Nucleus accumbens (tissue), 56 donors: ENCODE results near the gene GNG7.
A peak's percentile ranks its signal among the peaks of the same experiment; 100 is the strongest.

ENCODE experiments used
- DNase-seq, 56 donors: peaks; one replicate each; lab custom pipeline; 2025; lab: John Stamatoyannopoulos, UW

GNG7 gene

DNA sequence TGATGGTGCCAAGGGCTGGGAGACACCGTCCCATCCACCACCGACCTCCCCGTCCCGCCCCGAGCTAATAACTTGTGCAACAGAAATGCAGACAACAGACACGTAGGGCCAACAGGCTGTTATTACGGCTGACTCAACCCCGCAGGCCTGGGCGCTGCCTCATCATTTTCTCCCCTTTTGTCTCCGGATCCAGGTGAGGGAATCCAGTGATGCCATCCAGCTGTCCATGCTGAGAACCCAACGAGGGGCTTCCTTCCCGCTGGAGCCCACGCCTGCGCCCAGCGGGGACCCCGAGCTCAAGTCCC is 25.1 kb upstream of the GNG7 start:
- no peak for DNase-seq

DNA sequence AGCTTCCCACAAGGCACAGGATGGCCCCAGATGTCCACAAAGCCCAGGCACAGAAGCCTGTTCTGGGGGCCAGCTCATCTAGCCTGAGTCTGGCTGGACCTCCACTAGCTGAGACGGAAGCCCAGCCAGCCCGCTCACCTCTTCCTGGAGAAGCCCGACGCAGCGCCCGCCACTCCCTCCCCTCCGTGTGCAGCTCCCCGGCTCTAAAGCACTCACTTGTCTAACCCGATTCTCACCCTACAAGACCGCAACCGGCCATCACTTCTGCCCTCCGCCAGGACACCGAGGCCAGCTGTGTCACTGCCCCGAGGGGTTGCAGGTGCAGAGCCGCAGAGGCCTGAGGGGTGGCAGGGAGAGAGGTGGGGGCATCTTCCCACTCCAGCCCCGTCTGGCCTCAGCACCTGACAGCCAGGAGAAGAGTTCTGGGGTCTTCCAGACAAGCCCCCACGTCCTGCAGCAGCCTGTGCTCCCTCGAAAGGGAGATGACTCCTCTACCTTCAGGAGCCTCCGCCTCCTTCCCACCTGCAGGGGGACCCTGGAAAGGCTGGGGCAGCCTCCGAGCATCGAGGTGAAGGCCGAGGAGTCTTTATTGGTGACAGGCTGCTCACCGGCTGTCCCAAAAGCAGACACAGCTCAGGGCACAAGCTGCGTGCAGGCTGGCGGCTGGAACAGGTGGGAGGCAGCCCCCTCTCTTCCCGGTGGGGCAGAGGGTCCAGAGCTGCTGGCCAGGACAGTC is 24.6 kb upstream of the GNG7 start:
- DNase-seq = no peak

DNA sequence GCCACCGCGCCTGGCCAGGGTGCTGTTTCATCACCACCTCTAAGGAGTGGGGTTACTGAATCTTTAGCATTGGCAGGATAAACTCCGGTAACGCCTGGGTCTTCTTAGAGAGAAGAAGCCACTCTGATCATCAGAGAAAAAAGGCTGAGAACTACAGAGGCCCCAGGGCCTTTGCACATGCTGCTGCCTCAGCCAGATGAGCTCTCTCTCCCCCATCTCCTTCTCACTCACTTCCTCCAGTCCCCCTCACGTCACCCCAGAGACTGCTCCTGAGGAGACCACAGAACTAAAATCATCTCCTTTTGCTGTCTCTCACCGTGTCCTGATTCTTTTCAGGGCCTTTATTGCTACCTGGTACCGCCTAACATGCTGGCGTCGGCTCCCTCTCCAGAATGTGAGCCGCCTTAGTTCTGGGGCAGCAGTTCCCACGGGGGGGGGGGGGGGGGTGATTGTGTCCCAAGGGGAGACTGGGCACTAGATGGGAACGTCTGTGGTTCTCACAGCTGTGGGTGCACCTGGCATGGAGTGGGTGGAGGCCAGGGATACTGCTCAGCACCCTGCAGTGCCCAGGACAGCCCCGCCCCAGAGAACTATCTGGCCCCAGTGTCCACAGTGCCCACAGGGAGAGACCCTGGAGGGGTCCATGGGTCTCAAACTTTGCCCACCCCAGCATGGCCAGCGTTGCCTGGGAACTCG is 23.8 kb upstream of the GNG7 start:
- no peak for DNase-seq

DNA sequence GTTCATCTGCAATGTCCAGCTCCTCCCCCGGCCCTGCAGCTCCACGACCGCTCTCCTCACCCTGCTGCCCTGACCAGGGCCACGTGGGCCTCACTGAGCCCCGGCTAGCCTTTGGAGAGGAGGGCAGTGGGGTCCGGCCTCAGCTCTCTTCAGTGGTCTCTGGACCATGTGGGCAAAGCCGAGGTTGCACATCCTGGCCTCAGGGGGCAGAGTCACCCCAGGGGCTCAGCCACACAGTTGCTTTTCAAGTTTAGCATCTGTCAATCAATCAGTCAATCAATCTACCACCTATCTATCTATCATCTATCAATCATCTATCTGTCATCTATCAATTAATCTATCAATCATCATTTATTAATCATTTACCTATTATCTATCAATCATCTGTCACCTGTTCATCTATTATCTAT is 21.7 kb upstream of the GNG7 start:
- no peak for DNase-seq

DNA sequence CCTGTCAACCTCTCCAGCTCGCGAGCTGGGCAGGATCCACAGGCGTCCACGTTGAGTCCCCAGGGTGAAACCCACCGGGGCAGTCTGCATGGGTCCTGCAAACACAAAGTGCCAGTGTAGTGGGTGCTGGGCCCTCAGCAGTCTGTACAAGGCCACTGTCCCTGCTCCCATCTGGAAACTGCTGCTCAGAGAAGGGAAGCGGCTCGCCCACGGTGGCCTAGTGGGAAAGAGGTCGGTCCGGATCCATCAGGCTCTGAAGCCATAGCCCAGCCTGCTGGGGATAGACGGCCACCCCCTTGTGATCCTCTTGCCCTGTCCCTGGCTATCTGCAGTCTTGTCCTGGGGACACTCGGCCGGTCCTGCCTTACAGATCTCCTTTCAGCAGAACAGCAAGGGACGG is 21.3 kb upstream of the GNG7 start:
- no peak for DNase-seq

DNA sequence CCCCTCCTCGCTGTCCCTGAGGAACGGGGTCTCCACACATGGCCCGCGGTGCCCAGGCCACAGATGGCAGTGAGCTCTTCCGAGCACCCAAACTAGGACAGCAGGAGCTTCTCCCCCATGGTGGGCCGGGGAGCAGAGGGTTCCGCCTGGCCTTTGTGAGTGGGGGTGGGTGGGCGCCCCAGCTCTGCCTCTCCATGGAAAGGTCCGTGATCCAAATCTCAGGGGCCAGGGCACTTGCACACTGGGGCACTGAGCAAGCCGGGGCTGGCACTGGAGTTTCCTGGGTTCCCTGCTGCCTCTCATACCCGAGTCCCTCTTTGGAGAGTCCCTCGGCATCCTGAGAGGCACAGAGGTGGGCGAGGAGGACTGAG is 20.8 kb upstream of the GNG7 start:
- no peak for DNase-seq

DNA sequence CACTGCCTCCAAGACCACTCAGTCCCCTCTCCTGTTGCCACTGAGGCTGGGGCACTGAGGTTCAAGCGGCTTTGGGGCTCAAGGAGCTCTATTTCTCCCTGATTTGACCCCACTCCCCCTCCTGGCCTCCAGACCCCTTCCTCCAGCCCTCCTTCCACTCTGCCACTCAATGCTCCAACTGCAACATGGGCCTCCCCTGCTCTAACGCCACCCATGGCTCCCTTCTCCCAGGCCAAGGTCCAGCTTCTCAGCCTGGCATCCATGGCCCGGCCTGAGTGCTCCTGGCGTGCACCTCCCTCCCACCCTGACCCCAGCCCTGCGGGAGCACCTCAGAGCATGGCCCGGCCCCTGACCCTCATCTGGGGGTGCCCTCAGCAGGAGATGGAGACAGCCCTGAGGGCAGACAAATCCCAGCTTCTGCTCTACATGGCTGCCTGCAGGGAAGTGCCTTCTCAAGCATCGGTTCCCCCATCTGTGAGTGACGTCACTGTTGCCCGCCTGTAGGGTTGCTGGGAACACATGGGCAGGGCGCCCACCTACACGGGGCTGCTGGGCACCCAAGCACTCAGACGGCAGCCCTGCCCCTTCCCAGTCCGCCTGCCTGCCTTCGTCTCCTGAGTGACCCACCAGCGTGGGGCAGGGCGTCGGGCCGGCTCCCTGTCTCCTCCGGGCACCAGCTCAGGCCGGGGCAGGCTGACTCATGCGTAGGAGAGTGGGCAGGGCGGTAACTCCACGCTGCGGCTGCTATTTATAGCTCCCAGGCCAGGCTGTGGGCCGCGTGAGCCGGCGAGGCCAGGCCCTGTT is 20.2 kb upstream of the GNG7 start:
- DNase-seq = peak in 18 of 56 donors; percentile 7 to 72 (median 30)

DNA sequence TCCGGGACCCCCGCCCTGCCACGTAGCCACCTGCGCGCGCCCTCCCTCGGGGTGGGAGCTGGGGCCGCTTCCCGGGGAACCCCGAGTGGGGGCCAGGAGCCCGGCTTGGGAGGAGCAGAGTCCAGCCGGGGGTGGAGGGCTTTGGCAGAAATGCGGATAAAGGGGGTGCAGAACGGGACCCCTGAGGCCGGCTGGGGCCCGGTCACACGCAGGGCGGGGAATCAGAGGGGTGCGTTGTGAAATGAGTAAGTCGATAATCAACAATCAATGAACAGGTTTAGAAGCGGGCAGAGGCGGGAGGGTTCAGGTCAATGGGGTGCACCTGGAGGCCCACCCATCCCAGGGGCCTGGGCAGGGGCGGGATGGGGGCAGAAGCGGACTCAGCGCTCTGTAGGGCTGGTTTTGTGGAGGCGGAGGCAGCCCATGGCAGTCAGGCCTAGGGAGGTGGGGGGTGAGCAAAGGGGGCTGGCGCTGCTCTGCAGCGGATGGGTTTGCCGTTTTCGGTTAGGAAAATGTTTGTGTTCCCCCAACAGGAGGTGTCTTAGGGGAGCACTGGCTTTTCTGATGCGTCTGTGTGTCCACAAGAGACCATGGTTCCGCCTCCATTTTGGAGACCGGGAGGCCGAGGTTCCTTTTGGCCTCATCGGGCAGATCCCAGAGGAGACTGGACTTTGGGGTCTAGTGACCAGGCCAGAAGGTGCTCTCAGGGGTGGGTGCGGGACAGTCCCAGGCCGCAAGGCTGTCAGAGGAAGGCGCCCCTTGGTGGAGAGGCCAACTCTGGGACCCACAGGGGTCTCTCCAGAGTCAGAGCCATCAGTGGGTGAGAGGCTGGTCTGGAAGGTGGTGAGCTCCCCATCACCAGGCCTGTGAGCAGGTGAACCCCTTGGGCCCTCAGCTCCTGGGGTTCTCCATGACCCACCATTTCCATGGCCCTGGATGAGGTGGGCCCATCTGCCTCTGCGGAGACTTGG is 19.4 kb upstream of the GNG7 start:
- DNase-seq = peak in 1 of 56 donors; percentile 57

DNA sequence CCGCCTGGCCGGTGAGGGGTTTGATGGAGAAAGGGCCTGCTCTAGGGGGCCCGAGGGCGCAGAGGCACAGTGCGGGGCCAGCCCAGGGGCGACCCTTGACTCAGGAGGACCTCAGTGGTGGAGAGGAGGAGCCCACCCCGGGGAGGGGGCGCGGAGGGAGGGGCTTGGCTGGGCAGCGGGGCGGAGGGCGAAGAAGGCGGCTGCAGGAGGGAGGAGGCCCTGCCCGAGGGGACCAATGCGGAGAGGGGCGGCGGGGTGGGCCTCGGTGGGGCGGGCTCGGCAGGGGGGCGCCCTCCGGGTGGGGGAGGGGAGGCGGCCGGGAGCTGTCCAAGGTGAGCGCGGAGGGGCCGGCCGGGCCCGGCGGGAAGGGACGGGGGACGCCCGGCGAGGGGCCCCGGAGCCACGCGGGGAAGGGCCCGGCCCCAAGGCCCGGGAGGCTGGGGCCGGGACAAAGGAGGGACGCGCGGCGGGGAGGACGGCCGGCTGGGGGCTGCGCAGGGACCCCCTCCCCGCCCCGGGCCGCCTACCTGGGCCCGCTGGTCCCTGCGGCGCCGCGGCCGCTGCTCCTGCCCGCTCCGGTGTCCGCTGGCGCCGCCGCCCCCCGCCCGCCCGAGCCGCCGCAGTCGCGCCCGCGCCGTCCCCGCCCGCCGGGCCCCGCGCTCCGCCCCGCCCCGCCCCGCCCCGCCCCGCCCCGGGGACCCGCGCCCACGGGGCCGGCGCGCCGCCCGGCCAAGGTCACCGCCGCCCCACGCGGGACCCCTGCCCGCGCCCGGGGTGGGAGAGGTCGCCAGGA is 18.5 kb upstream of the GNG7 start, which contains the start of gene DIRAS1:
Gene DIRAS1, minus strand, starts transcription at position 596 of the 793 bp plus-strand sequence. CDS start 3,566 bp downstream, outside the sequence.
- no peak for DNase-seq

DNA sequence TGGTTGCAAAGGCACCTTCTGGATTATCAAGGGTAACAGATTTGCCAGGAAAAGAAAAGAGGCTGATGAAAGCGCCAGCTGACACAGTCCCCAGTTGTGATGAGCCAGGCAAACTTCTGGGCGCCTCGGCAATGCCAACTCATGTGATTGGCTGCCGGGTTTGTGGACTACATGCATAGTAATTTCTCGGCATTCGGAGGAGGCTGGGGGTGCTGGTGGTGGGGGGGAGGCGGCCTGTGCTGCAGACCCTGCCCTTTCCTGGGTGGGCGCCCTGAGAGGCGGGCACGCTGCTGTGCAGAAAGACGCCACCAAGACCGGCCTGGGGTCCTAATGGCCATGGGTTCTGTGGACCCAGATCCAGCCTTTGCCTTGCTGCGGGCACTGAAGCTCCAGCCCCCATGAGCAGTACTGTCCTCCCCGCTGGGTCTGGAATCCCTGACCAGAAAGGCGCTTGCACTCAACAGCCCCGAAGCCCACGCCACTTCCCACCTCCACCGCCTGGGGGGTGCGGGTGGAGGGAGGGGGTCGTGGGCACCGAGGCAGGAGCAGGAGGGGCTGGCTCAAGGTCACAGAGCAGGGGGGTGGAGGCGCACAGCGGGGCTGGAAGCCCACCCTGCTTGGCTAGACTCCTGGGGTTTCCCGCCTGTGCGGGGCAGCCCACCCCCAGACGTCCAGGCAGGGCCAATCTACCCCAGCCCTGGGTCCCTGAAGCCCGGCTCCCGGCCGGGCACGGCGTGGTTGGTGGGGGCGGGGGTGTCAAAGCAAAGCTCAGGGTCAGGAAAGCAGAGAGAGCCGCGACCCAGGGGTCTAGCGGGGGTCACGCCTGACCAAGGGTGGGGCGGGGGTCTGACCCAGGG is 17.7 kb upstream of the GNG7 start:
- peak in 32 of 56 donors; percentile 5 to 72 (median 28) for DNase-seq

DNA sequence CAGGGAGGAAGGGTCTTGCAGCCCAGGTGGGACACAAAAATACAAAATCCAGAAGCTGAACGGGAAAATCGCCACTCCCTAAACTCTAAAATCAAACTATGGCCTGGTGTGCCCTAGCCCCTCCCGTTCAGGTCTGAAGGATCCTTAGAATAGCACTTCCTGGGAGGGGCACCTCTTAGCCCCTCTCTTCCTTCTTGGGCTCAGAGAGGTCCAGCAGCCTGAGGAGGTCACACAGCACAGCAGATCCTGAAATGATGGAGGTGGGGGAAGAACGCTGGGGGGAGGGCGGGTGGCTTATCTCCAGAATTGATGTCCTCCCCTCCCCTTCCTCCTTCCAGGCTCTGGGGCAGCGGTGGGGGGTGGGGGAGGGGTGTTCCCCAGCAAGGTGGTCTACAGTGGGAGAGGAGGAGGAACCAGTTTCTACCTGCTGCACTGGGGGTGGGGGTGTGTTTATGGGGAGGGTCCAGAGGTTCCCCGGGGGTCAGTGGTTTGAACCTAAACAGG is 16.8 kb upstream of the GNG7 start:
- DNase-seq = no peak

DNA sequence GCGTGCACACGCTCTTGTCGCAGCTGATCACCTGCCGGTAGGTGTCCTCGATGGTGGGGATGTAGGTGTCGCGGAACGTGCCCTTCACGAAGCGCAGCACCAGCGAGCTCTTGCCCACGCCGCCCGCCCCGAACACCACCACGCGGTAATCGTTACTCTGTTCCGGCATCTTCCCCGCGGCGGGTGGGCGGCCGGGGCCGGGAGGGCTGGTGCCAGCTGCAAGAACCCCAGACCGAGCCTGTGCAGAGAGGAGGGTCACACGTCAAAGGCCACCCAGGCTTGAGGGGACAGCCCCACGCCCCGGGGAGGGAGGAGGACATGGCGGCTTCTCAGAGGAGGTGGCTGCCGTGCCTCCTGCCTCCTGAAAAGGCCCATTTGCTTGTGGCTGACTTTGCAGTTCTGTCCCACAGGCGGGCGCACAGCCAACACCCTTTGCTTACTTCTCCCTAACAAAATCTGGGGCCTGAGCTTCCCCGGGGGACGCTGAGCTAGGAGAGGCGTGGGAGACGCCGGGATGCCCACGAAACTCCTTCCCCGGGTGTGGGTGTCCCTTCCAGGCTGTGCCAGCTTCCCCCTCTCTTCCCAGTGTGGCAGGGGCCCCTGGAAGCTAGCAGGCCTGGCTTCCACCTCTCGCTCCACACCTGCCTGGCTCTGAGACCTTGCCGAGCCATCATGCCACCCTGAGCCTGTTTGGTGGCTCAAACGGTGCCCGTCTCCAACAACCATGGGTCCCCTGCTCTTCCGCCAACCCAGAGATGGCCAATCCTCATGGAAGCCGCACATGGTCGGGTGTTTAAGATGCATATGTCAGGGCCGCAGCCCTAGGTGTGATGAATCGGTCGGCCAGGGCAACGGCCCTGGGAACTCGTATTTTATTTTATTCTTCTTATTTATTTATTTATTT is 15.4 kb upstream of the GNG7 start:
- DNase-seq = no peak

DNA sequence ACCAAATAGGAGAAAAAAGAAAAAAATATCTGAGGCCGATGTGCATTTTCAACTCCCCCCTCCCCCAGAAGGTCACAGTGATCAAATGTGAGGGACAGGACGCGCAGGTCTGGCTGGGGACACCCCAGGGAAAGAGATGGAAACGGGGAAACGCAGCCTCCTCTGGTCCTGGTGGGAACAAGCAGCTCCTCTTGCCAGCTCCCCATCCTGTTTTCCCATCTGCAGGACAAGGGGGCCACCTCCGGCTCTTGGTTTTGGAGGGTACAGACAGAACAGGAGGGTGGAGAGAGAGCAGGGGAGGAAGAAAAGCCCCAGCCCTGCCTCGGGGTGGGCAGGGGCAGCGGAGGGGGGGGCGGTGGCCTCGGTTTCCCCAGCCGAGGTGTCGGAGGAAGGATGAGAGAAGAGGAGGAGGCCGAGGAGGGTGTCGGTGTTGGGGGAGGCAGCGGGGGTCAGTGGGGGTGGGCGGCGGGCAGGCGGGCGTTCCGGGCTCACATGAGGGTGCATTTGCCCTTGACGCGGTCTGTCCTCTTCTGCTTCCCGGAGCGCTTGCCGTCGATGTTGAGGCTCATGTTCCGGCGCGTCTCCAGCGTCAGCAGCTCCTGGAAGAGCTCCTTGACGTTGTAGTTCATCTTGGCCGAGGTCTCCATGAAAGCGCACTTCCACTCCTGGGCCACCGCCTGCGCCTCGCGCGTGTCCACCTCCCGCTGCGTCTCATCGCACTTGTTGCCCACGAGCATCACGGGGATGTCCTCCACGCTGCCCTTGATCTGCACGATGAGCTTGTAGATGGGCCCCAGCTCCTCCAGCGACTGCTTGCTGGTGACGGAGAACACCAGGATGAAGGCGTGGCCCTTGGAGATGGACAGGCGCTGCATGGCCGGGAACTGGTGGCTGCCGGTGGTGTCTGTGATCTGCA is 14.5 kb upstream of the GNG7 start:
- no peak for DNase-seq

DNA sequence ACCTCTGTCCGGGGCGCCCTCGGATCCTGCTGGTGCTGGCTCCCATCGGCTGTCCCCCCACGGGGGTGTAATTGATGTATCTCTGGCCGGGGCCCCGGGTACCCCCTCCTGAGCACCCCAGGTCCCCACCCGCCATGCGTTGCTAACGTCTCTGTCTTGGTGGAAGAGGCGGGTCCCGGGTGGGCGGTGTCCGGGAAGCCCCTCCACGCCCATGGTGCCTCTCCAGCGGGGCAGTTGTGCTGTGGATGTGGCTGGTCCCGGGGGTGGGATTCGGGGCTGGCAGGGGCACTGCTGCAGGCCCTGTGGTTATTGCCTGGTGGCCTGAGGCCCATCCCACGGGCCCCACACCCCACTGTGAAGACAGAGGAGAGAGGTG is 13.8 kb upstream of the GNG7 start:
- DNase-seq = no peak

DNA sequence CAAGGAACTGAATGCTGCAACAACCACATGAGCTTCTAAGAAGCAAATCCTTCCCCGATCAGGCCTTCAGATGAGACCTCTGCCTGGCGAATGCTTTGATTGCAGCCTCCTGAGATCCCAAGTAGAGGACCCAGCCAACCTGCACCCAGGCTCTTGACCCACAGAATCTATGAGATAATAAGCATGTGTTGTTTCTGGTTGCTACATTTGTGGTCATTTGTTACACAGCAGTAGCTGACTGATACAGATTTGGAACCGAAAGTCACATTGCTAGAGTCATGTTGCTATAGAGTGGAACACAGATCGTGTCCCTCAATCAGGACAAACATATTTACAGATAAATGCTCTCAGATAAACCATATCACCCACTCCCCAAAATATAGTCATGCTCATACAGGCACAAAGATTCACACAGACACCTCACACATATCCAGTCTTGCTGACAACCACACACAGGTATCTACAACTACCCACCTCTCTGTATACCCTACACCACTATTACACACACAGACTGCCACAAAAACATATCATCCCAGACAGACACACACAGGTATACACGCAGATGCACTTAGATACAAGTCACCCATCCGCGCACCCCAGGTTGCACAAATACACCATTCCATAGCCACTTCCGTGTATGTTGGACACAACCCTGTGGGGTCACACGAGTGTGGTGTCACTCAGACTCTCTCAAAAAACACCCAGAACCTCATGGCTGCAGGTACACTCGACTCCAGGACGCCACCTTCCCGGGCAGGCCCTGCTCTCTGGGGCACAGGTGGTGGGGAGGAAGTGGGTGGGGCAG is 13.2 kb upstream of the GNG7 start:
- no peak for DNase-seq
